ENCODE data around the gene CASP9. TPM values are rescaled to one million over a fixed set of nuclear protein-coding genes. Genes with fewer than 3 reads are reported as not detected.
"Not testable (repeated sequence)": the region's sequence is repeated elsewhere in the genome, so short reads cannot be mapped to it uniquely, and the experiment has no call there.

The CASP9 gene
- total RNA-seq, 1 experiment from 2014 or later: 12.4 TPM

GRCh38 chr1:15523104-15524020 is 653 bp downstream of the CASP9 start:
- DNase-seq: no peak
- H3K27ac ChIP-seq: peak overlapping the region; percentile 61
- peaks cover 13% of the 10 kb centered on the region; the same call in 1 of the 2 replicates for H3K79me2 ChIP-seq (ENCODE audit: low read depth)
- H3K4me3 ChIP-seq: peak overlapping the region; percentile 77
- peak overlapping the region; percentile 88 for H2AFZ ChIP-seq
- peaks cover 25% of the 10 kb centered on the region for H3F3A ChIP-seq (ENCODE audit: insufficient read depth, low read depth)
- H4K20me1 ChIP-seq (ENCODE audit: insufficient read depth): no peaks in the 10 kb centered on the region
- BruUV-seq (replicated peaks): TSS peak; percentile 51
- H3K4me1 ChIP-seq (replicated peaks; ENCODE audit: insufficient read depth): peaks cover 11% of the 10 kb centered on the region
- CTCF ChIA-PET: no interaction called here
- H3K9me2 ChIP-seq (ENCODE audit: insufficient read depth): no peaks in the 10 kb centered on the region
- H3K4me2 ChIP-seq: peak overlapping the region; percentile 78
- intact Hi-C loops (cut with micrococcal nuclease; ENCODE audit: unreplicated experiment): loop anchor here (1.0 to 10.0 kb wide), 5 partner anchors 94 to 621 kb away; partner anchors contain the start of genes DDI2 and TMEM51
- no peaks in the 10 kb centered on the region for H3K36me3 ChIP-seq (ENCODE audit: low read depth)
- H3K27me3 ChIP-seq (ENCODE audit: insufficient read depth, low read depth): no peaks in the 10 kb centered on the region
- TF ChIP-seq EZH2 (IDR thresholded peaks at IDR 0.05; ENCODE audit: low read depth): no peak
- TF ChIP-seq CTCF (conservative IDR thresholded peaks at IDR 0.05): no peak
- no peaks in the 10 kb centered on the region for H3K9me3 ChIP-seq (ENCODE audit: insufficient read depth, low read depth)
- POLR2A ChIA-PET (ENCODE audit: unreplicated experiment): no interaction called here

- Histone ChIP-seq H3F3A (ENCODE audit: insufficient read depth, low read depth) (peaks cover 17% of the 10 kb centered on the region), H3K4me1 (replicated peaks; ENCODE audit: insufficient read depth) (peaks cover 7% of the 10 kb centered on the region), H3K27me3 (ENCODE audit: insufficient read depth, low read depth) (no peaks in the 10 kb centered on the region), H3K9me3 (ENCODE audit: insufficient read depth, low read depth) (no peaks in the 10 kb centered on the region), H3K4me2 (no peak overlapping the region), H3K79me2 (ENCODE audit: low read depth) (peaks cover 4% of the 10 kb centered on the region; the same call in 1 of the 2 replicates), H3K4me3 (no peak overlapping the region), H3K27ac (no peak overlapping the region), H2AFZ (no peak overlapping the region), H3K9me2 (ENCODE audit: insufficient read depth) (no peaks in the 10 kb centered on the region), H3K36me3 (ENCODE audit: low read depth) (no peaks in the 10 kb centered on the region), H4K20me1 (ENCODE audit: insufficient read depth) (no peaks in the 10 kb centered on the region)
- ChIA-PET POLR2A (ENCODE audit: unreplicated experiment) (no interaction called here), CTCF (no interaction called here)
- BruUV-seq (replicated peaks): no TSS peak
- TF ChIP-seq CTCF (conservative IDR thresholded peaks at IDR 0.05) (no peak), EZH2 (IDR thresholded peaks at IDR 0.05; ENCODE audit: low read depth) (no peak)
- intact Hi-C loops (cut with micrococcal nuclease; ENCODE audit: unreplicated experiment): loop anchor here (10.0 kb wide), 4 partner anchors 168 to 622 kb away; partner anchors contain the start of gene TMEM51
- DNase-seq: no peak
Observed at GRCh38 chr1:15522551-15522950, 1.5 kb downstream of the CASP9 start.

- intact Hi-C loops (cut with micrococcal nuclease; ENCODE audit: unreplicated experiment): loop anchor here (10.0 kb wide), 4 partner anchors 167 to 623 kb away; partner anchors contain the start of gene TMEM51
- H3K4me1 ChIP-seq (replicated peaks; ENCODE audit: insufficient read depth); DNase-seq; H3K4me3 ChIP-seq; H4K20me1 ChIP-seq (ENCODE audit: insufficient read depth); BruUV-seq (replicated peaks); CTCF ChIA-PET; H3K27me3 ChIP-seq (ENCODE audit: insufficient read depth, low read depth); H3K9me3 ChIP-seq (ENCODE audit: insufficient read depth, low read depth); H3K9me2 ChIP-seq (ENCODE audit: insufficient read depth); H2AFZ ChIP-seq; H3K36me3 ChIP-seq (ENCODE audit: low read depth); H3K4me2 ChIP-seq; H3K27ac ChIP-seq; H3K79me2 ChIP-seq (ENCODE audit: low read depth): not testable (repeated sequence)
- H3F3A ChIP-seq (ENCODE audit: insufficient read depth, low read depth): peaks cover 12% of the 10 kb centered on the region
- POLR2A ChIA-PET (ENCODE audit: unreplicated experiment): interaction anchor here (0.6 kb wide), 1 partner anchor 235 kb away, joined by 4 read pairs; no protein-coding TSS in a partner anchor
Observed at GRCh38 chr1:15521206-15521906, 2.7 kb downstream of the CASP9 start.

All from PC-9 (cell line).